C4-2B (cell line): Measurements from ENCODE around the gene ALAS1.

ENCODE experiments used
- H3K27ac ChIP-seq: fragments of 450-650 bp; 2 replicates; pipeline ENCODE4 v1.5.1; 2017
- CTCF ChIP-seq: fragments of 450-650 bp; conservative IDR thresholded peaks from 2 replicates; pipeline ENCODE4 v1.5.1; 2017; ENCODE audit warnings: mild to moderate bottlenecking
- ZFX ChIP-seq: fragments of 450-650 bp; IDR thresholded peaks from 2 replicates; pipeline ENCODE4 v1.6.1; 2017

The ALAS1 gene

GRCh38 chr3:52249683-52250082 lies 51.7 kb downstream of the ALAS1 start:
- no peak overlapping the region for H3K27ac ChIP-seq
- no peak for TF ChIP-seq ZFX
- no peak for TF ChIP-seq CTCF

GRCh38 chr3:52250122-52250521 lies 52.2 kb downstream of the ALAS1 start:
- TF ChIP-seq CTCF (no peak), ZFX (no peak)
- H3K27ac ChIP-seq: no peak overlapping the region

GRCh38 chr3:52253314-52254304 lies 55.6 kb downstream of the ALAS1 start:
- TF ChIP-seq CTCF (no peak), ZFX (no peak)

GRCh38 chr3:52254608-52255007 lies 56.6 kb downstream of the ALAS1 start:
- H3K27ac ChIP-seq: no peak overlapping the region
- no peak for TF ChIP-seq ZFX
- TF ChIP-seq CTCF: no peak

More at GRCh38 chr3:52253314-52254304, 55.6 kb downstream of the ALAS1 start:
- H3K27ac ChIP-seq: no peak overlapping the region

GRCh38 chr3:52256159-52256558 lies 58.2 kb downstream of the ALAS1 start:
- TF ChIP-seq ZFX (no peak), CTCF (no peak)
- no peak overlapping the region for H3K27ac ChIP-seq

GRCh38 chr3:52256622-52257021 lies 58.7 kb downstream of the ALAS1 start:
- no peak for TF ChIP-seq CTCF
- no peak for TF ChIP-seq ZFX
- H3K27ac ChIP-seq: no peak overlapping the region

- H3K27ac ChIP-seq: no peak overlapping the region
- TF ChIP-seq ZFX: no peak
- no peak for TF ChIP-seq CTCF
Measured at GRCh38 chr3:52257911-52258310, 60.0 kb downstream of the ALAS1 start.
